ENCODE measurements around the gene OCA2.

DNA sequence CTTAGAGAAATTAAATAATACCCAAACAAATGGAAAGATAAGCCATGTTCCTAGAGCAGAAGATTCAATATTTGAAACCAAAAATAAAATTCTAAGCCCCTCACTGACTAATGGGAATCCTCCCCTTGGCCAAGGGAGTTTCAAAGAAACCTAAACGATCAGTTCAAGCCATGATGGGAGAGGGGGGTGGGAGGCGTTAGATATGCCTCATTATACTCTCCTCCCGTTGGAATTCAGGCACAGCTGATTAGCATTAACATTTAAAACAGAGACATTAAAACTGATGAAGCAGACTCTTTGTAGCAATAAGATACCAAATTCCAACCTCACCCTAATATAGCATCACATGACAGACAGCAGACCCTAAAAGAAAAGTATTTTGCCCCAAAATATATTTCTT, 32.9 kb downstream of the OCA2 start:
- TF ChIP-seq, protein P1, sequence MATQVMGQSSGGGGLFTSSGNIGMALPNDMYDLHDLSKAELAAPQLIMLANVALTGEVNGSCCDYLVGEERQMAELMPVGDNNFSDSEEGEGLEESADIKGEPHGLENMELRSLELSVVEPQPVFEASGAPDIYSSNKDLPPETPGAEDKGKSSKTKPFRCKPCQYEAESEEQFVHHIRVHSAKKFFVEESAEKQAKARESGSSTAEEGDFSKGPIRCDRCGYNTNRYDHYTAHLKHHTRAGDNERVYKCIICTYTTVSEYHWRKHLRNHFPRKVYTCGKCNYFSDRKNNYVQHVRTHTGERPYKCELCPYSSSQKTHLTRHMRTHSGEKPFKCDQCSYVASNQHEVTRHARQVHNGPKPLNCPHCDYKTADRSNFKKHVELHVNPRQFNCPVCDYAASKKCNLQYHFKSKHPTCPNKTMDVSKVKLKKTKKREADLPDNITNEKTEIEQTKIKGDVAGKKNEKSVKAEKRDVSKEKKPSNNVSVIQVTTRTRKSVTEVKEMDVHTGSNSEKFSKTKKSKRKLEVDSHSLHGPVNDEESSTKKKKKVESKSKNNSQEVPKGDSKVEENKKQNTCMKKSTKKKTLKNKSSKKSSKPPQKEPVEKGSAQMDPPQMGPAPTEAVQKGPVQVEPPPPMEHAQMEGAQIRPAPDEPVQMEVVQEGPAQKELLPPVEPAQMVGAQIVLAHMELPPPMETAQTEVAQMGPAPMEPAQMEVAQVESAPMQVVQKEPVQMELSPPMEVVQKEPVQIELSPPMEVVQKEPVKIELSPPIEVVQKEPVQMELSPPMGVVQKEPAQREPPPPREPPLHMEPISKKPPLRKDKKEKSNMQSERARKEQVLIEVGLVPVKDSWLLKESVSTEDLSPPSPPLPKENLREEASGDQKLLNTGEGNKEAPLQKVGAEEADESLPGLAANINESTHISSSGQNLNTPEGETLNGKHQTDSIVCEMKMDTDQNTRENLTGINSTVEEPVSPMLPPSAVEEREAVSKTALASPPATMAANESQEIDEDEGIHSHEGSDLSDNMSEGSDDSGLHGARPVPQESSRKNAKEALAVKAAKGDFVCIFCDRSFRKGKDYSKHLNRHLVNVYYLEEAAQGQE (IDR thresholded peaks at IDR 0.05; ENCODE audit: low read depth): no peak
- no peak for TF ChIP-seq EGR1 (IDR thresholded peaks at IDR 0.05)
- no peak for TF ChIP-seq YY1 (IDR thresholded peaks at IDR 0.05; ENCODE audit: low read depth)
- TF ChIP-seq EP300 (IDR thresholded peaks at IDR 0.05; ENCODE audit: borderline replicate concordance): no peak
- no peak for TF ChIP-seq MAX (IDR thresholded peaks at IDR 0.05)
- TF ChIP-seq NFIC (IDR thresholded peaks at IDR 0.05): no peak
- TF ChIP-seq TAF1 (IDR thresholded peaks at IDR 0.05; ENCODE audit: low read depth): no peak
